Fibroblast of skin of left quadriceps (primary cell): ENCODE data around the gene CCR5.
"Not testable (repeated sequence)": the region's sequence is repeated elsewhere in the genome, so short reads cannot be mapped to it uniquely, and the experiment has no call there.

Experiments used
- DNase-seq, 2 experiments: peaks; one replicate each; pipeline ENCODE4 v3.0.0-alpha.2; 2013; ENCODE audit warnings: low read depth in 2 of 2

CCR5 gene

DNA sequence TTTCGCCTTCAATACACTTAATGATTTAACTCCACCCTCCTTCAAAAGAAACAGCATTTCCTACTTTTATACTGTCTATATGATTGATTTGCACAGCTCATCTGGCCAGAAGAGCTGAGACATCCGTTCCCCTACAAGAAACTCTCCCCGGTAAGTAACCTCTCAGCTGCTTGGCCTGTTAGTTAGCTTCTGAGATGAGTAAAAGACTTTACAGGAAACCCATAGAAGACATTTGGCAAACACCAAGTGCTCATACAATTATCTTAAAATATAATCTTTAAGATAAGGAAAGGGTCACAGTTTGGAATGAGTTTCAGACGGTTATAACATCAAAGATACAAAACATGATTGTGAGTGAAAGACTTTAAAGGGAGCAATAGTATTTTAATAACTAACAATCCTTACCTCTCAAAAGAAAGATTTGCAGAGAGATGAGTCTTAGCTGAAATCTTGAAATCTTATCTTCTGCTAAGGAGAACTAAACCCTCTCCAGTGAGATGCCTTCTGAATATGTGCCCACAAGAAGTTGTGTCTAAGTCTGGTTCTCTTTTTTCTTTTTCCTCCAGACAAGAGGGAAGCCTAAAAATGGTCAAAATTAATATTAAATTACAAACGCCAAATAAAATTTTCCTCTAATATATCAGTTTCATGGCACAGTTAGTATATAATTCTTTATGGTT is at the start of gene CCR5:
CCR5 (plus strand) TSS at position 108 of the 680 bp plus-strand sequence. CDS start 1,957 bp downstream, outside the sequence.
- DNase-seq: no peak

DNA sequence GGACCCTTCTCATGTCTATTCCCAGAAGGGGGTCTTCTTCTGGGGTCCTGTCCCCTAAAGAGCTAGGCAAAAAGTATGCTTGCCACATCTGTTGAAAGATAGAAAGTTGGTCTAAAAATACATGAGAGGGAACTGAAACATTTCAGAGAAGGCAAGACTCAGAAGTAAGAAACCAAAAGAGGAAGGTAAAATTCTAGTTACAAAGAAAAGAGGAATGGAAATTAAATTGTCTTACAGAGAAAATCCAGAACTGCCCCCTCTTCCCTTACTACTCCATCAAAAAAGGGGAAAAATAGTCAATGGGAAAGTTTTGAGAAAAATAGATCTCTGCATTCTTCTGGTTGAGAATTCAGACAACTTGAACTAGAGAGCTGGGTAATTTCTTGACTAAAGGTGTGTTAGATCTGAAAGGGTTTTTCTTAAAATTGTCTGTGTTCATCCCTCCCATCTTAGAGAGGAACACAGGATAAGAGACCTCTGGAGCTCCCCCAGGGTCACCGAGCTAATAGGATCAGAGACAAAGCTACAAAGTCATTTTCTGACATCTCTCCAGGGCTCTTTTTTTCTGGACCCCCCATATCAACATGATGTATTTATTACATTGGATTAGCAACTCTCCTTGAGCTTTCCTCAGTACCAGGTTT is 49.2 kb upstream of the CCR5 start:
- DNase-seq: no peak

DNA sequence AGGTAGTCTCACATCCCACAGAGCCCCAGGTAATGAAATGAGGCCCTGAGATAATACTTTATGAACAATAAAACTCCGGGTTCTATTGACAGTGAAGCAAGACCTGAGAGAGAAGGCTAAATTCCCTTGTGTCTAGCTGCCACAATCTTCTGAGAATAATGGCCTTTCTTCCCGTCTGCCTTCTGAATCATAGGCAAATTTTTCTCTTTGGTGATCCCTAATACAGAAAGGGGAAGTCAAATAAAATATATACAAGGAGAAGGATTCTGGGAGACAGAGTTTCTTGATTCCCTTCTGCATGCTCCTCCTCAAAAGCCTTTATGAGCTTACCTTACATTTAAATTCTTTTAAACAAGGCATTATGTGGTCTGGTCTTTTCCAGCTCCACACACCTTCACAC is 46.7 kb upstream of the CCR5 start:
- no peak for DNase-seq

DNA sequence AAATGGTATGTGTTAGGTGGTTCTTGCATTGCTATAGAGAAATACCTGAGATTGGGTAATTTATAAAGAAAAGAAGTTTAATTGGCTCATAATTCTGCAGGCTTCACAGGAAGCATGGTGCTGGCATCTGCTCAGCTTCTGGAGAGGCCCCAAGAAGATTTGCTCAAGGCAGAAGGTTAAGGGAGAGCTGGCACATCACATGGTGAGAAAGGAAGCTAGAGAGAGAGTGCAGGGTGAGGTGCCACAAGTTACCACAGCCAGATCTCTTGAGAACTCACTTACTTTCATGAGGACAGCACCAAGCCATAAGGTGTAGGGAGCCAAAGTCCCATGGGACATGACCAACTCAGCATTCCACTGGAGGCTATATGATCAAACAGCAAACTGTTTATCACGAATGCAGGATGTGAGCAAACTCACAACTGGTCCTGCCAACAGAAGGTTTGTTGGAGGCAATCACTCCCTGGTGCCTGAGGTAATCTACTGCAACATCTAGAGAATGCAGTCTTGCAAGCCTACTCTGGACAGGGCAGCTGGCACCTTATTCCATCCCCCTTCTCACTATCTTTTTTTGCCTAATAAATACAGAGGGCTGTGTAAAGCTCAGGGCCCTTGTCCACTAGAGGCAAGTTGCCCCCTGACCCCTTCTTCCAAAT is 45.0 kb upstream of the CCR5 start:
- DNase-seq: no peak

DNA sequence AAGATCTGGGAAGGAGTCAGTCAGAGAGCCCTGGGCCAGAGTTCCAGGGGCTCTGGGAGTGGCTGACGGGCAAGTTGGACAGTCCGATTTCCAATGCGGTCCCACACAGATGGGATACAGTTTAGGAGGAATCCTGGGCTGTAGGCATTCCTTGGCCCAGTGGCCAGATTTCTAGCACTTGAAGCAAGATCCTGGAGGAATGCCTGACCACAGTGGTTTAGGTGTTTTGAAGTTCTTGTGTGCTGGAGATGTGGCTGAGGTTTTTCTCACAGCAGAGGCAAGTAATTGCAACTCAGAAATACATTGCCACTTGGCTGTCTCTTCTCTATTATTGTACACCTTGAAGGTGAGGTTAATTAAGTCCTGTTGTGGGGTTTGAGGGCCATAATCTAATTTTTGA is 40.1 kb upstream of the CCR5 start:
- not testable (repeated sequence) for DNase-seq

DNA sequence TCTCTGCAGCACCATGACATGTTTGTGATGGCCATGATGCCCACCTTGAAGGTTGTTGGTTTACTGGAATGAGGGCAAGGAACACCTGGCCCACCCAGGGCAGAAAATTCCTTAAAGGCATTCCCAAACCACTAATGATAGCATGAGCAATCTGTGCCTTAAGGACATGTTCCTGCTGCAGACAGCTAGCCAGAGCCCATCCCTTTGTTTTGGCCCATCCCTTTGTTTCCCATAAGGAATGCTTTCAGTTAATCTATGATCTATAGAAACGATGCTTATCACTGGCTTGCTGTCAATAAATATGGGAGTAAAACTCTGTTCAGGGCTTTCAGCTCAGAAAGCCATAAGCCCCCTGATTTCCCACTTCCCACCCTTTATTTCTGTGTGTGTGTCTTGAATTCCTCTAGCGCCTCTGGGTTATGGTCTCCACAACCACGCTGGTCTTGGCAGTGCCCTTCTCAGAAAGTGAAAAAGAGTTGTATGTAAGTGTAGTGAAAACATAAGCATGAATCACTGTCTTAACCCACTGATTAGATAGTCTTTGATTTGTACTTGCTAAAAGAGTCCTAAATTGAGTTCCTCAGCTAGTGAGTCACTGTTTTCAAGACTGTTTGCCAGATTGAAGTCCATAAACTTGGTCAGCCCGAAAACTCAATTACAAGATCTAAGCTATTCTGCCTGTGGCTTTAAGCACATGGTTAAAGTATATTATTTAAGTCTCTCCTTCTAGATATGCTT is 35.8 kb upstream of the CCR5 start:
- no peak for DNase-seq

DNA sequence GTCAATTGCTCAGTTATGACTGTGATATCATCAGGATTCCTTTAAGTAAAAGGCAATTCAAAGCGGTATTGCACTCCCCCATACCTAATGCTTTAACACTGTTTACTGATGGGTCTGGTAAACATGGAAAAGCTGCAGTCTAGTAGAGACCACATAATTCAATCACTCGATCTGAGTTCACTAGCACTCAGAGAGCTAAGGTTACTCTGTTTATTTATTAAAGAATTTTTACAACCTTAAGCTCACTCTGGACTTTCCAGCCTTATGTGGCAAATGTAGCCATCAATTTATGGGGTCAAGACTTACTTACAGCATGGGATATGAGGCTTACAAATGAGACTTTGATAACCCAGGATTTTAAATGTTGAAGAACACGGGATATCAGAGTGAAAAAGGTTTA is 35.2 kb upstream of the CCR5 start:
- DNase-seq: no peak

DNA sequence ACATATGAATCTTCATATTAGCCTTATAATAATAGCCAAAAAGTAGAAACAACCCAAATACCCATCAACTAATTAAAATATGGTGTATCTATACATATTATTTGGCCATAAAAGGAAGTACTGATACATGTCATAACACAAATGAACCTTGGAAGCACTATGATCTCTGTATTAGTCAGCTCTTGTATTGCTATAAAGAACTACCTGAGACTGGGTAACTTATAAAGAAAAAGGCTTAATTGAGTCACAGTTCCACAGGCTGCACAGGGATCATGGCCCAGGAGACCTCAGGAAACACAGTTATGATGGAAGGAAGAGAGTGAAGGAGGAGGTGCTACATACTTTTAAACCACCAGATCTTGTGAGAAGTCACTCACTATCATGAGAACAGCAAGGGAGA is 32.8 kb upstream of the CCR5 start:
- DNase-seq: no peak

DNA sequence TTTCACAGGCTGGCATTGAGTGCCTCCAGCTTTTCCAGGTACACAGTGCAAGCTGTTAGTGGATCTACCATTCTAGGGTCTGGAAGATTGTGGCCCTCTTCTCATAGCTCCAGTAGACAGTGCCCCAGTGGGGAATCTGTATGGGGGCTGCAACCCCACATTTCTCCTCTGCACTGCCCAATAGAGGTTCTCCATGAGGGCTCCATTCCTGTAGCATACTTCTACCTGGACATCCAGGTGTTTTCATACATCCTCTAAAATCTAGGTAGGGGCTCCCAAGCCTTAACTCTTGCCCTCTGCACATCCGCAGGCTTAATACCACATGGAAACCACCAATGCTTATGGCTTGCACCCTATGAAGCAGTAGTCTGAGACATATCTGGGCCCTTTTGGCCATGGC is 31.9 kb upstream of the CCR5 start:
- DNase-seq: no peak

DNA sequence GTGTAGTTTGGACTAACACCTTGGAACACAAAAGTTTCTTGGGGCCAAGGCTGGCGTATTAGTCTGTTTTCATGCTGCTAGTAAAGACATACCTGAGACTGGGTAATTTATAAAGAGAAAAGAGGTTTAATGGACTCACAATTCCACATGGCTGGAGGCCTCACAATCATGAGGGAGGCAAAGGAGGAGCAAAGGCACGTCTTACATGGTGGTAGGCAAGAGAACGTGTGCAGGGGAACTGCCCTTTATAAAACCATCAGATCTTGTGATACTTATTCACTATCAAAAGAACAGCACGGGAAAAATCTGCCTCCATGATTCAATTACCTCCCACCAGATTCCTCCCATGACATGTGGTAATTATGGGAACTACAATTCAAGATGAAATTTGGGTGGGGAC is 26.3 kb upstream of the CCR5 start:
- DNase-seq: no peak

DNA sequence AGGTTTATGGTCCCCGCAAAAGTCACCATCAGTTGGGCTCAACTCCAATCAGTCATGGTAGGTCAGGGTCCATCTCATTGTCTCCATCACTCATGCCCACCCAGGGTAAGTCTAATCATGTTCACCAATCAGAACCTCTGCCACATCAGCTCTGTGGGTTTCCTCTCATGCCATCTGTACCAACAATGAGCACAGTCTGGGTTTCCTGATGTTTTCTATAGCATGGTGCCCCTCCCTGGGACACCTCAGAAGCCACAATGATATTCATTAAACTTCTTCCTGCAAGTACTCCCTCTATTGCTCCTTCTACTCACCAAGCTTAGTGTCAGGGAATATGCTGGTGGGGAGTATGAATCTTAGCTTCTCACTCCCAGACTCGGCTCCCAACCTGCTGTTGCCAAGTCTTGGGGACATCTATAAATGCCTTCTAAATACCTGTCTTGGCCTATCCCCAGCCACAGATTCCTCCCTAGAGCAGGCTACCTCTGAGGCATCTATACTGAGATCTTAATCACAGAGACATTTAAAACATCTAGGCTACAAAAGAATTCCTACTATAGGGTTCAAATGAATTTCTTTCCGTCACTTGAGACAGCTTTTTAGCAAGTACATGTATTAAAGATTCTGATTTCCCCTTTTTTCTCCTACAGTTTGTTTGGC is 21.8 kb upstream of the CCR5 start:
- no peak for DNase-seq

DNA sequence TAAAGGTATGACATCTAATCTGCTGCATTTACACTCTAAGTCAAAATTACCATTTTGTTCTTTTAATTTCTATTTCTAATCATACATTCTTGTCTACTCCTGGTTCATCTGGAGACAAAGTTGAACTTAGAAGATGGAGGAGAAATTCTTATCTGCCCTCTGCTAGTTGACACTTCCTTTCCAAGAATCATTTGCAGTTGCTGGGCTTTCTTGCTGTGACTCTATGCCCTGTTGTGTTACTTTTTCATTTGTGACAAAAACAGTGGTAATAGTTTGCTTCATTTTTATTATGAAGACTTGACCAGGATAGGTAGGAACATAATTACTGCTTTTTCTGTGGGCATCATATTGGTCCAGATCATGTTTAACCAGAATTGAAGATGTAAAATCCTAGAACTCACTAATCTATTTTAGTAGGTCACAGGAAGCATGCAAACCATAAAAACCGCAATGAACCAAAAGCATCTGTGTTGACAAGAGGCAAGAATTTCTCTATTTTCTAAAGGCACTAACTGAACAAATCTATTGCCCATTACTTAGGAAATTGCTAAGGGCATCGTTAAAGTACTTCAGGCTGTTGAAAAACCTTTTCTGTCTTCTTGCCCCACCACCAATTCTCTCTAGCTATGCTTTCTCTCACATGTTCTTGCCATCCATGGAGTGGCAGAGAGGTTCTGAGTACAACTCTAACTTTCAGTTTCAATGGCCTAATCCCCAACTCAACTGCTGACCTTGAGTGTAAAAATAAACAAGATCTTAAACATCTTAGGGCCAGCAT is 21.1 kb upstream of the CCR5 start:
- DNase-seq: no peak

DNA sequence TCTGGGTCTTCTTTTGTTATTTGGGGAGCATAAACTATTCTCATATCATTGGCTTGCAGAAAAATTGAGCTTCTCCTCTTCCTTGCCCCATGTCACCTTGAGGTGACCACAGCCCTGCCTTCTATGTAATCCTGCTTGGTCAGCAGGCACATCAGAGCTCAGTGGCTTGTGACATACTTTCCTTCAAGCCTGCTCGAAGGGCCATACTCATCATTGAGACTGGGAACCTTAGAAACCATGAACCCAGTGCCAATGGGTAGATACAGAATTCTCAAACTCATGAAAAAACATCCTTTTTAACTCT is 20.5 kb upstream of the CCR5 start:
- DNase-seq: no peak

DNA sequence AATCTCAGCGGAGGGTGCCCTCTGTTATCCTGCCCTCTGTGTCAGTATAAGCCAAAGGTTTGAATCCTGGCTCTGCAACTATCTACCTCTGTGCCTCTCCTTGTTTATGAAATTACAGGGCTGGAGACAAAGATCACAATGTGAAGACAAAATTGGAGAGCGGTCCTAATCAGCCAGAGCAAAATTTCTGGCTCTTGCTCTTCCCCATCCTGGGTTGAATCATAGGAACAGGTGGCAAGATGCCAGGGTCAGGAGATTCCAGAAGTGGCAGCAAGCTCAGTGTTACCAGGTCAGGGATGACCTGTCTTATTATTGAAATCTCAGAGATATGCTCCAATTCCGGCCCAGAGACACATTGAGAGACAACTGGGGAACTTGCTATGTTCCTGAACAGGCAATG is 19.1 kb upstream of the CCR5 start:
- no peak for DNase-seq

DNA sequence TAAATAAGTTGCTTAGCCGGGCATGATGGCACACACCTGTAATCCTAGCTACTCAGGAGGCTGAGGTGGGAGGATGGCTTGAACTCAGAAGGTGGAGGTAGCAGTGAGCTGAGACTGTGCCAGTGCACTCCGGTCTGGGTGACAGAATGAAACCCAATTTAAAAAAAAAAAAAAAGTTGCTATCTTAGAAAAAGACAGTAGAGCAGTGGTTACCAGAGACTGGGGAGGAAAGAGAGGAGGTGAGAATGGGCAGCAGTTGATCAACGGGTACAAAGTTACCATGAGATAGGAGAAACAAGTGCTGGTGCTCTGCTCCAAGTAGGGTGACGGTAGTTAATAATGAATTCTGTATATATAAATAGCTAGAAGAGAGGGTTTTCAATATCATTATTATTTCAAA is 17.7 kb upstream of the CCR5 start:
- no peak for DNase-seq

DNA sequence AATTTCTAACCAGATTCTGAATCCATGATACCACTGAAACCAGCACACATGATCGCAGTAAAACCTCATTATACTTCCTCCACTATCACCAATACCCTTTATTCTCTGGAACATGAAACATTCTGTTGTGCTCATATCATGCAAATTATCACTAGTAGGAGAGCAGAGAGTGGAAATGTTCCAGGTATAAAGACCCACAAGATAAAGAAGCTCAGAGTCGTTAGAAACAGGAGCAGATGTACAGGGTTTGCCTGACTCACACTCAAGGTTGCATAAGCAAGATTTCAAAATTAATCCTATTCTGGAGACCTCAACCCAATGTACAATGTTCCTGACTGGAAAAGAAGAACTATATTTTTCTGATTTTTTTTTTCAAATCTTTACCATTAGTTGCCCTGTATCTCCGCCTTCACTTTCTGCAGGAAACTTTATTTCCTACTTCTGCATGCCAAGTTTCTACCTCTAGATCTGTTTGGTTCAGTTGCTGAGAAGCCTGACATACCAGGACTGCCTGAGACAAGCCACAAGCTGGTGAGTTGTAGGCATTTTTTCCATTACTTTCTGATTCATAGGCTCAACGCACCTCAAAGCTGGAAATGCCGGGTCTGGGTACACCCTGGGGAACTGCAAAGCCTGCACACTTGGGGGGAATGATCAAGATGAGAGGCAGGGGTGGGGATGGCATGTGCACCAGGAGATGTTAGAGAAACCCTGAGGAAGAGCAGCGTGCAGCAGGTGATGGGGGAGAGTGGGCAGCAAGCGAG is 16.9 kb upstream of the CCR5 start, which contains the start of gene CCR2:
CCR2 (plus strand) TSS at position 465 of the 764 bp plus-strand sequence. CDS start 3,417 bp downstream, outside the sequence.
- DNase-seq: no peak

DNA sequence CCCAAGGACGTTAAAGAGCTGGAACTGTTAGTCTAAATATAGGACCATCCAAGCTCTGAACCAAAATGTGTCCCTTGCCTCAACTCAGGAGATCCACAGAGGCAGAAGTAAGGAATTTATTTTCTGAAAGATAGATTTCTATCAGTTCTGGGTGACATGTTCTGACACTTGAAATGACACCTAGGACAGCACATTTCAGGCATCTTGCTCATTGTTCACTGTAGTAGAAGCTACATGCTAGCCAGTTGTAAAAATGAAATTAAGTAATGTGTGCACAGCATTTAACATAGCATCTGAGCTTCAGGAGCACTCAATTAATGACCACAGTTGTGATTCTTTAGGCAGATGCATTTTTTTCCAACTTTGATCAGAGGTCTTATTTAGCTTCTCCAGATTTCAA is 16.3 kb upstream of the CCR5 start:
- no peak for DNase-seq

DNA sequence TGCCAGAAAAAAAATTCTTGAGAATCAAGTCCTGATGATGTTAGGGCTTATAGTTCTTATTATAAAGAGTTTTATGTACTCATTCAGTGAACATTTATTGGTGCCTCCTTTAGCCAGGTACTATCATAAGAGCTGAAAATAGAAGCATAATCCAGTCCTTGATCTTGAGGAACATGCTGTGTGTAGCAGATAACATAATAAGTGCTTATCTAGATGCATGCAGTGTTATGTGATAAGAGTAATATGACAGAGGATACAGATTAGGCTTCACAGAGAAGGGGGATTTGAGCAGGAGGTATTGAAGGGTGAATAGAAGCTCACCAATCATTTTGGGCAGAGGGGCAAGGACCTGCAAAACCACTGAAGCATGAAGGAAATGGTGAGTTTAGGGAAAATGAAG is 15.8 kb upstream of the CCR5 start:
- no peak for DNase-seq

DNA sequence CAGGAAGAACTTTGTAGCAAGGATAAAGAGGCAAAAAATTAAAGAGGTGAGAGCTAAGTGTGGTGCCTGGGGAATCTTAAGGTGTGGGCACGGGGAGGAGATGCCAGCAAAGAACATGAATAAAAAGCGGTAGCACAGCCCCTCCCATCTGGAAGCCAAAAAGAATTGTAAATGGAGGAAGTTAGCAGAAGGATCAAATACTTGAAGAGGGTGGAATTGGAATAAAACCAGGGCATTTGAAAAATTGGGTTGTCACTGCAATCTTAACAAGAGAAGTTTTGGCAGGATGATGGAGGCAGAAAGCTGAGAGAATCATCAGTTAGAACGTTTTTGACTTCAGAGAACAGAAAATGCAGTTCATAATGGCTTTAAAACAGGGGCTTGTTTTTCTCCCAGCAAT is 14.5 kb upstream of the CCR5 start:
- DNase-seq: no peak

DNA sequence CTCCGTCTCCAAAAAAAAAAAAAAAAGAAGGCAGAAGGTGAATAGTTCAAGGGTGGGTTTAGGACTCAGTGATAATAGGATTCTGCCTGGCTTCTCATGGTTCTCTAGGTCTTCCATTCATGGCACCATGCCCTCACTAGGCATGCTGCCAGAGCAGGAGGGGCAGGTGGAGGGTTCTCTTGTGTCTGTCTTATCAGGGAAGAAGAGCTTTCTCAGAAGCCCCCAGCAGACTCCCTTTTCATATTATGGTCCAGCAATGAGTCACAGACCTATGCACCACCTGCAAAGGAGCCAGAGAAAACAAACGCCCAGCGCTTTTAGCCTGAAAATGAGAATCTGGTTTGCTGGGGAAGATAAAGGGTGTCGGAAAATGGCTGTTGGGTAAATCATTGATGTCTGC is 13.8 kb upstream of the CCR5 start:
- no peak for DNase-seq

DNA sequence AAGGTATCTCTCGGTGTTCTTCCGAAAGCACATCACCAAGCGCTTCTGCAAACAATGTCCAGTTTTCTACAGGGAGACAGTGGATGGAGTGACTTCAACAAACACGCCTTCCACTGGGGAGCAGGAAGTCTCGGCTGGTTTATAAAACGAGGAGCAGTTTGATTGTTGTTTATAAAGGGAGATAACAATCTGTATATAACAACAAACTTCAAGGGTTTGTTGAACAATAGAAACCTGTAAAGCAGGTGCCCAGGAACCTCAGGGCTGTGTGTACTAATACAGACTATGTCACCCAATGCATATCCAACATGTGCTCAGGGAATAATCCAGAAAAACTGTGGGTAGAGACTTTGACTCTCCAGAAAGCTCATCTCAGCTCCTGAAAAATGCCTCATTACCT is 12.3 kb upstream of the CCR5 start:
- DNase-seq: no peak
